Mammary epithelial cell (primary cell): ENCODE results near the gene SYNE2.

ENCODE experiments used
- EZH2 ChIP-seq: IDR thresholded peaks from 2 replicates; pipeline ENCODE4 v1.6.1; 2012; ENCODE audit warnings: low read length, inconsistent platforms, borderline replicate concordance
- TF ChIP-seq, protein P1 (sequence below), 2 donors: IDR thresholded peaks in 1 of 2; conservative IDR thresholded peaks in 1 of 2; 2 replicates each; pipeline ENCODE4 v1.5.1; 2011 to 2012; ENCODE audit warnings: inconsistent platforms in 2 of 2, low read length in 2 of 2, mild to moderate bottlenecking in 2 of 2, control low read depth in 1 of 2, low read depth in 1 of 2; ENCODE audit not compliant: insufficient read depth in 1 of 2; ENCODE audit errors: extremely low read depth in 1 of 2

- TF ChIP-seq, protein P1, sequence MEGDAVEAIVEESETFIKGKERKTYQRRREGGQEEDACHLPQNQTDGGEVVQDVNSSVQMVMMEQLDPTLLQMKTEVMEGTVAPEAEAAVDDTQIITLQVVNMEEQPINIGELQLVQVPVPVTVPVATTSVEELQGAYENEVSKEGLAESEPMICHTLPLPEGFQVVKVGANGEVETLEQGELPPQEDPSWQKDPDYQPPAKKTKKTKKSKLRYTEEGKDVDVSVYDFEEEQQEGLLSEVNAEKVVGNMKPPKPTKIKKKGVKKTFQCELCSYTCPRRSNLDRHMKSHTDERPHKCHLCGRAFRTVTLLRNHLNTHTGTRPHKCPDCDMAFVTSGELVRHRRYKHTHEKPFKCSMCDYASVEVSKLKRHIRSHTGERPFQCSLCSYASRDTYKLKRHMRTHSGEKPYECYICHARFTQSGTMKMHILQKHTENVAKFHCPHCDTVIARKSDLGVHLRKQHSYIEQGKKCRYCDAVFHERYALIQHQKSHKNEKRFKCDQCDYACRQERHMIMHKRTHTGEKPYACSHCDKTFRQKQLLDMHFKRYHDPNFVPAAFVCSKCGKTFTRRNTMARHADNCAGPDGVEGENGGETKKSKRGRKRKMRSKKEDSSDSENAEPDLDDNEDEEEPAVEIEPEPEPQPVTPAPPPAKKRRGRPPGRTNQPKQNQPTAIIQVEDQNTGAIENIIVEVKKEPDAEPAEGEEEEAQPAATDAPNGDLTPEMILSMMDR (conservative IDR thresholded peaks at IDR 0.05 in 1 of 2, IDR thresholded peaks at IDR 0.05 in 1 of 2; ENCODE audit: extremely low read depth in 1 of 2, insufficient read depth in 1 of 2, low read depth in 1 of 2, low read length in 2 of 2) = no peak
- TF ChIP-seq EZH2 = no peak
These were observed 58.0 kb downstream of the SYNE2 start for GRCh38 chr14:63910583-63911363.
